ENCODE measurements around the gene OTUD1.

Gene OTUD1

DNA sequence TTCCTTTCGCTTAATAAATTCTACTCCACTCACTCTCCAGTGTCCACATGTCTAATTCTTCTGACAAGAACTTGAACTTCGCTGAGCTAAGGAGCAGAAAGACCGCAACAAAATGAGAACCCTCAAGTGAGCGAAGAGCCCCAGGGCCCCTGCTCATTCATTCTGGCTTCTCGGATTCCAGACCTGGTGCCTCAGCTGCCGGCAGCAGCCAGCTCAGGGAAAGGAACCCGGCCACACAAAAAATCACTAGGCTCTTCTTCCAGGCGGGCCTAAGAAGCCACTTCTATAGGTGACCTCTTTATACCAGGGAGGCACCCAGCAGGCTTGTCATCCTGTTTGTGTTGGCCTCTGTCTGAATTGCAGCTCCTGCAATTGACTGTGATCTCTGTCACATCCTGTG lies 33.3 kb downstream of the OTUD1 start:
- DNase-seq: no peak

DNA sequence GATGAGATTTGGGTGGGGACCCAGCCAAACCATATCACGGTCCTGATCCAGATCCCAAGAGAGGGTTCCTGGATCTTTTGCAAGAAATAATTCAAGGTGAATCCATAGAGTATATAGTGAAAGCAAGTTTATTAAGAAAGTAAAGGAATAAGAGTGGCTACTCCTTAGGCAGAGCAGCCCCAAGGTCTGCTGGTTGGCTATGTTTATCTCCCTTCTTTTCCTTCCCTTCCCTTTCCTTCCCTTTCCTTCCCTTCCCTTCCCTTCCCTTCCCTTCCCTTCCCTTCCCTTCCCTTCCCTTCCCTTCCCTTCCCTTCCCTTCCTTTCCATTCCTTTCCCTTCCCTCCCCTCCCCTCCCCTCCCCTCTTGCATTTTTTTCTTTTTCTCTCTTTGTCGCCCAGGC lies 35.2 kb downstream of the OTUD1 start:
- no peak for DNase-seq

DNA sequence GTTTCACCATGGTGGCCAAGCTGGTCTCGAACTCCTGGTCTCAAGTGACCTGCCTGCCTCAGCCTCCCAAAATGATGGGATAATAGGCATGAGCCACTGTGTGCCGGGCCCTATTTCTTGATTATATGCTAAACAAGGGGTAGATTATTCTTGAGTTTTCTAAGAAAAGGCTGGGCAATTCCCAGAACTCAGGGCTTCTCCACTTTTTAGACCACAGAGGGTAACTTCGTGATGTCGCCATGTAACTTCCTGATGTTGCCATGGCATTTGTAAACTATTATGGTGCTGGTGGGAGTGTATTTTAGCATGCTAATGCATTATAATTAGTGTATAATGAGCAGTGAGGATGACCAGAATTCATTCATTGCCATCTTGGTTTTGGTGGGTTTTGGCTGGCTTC lies 35.8 kb downstream of the OTUD1 start:
- no peak for DNase-seq

DNA sequence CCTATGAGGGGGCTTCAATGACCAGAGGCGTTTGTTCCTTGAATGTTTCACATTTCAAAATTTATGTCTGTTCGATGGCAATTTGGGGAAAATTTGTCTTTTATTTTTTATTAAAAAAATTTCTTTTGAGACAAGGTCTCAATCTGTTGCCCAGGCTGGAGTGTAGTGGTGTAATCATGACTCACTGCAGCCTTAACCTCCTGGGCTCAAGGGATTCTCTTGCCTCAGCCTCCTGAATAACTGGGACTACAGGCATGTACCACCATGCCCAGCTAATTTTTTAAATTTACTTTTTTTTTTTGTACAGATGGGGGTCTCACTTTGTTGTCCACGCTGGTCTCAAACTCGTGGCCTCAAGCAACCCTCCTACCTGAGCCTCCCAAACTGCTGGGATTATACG lies 39.7 kb downstream of the OTUD1 start:
- no peak for DNase-seq

DNA sequence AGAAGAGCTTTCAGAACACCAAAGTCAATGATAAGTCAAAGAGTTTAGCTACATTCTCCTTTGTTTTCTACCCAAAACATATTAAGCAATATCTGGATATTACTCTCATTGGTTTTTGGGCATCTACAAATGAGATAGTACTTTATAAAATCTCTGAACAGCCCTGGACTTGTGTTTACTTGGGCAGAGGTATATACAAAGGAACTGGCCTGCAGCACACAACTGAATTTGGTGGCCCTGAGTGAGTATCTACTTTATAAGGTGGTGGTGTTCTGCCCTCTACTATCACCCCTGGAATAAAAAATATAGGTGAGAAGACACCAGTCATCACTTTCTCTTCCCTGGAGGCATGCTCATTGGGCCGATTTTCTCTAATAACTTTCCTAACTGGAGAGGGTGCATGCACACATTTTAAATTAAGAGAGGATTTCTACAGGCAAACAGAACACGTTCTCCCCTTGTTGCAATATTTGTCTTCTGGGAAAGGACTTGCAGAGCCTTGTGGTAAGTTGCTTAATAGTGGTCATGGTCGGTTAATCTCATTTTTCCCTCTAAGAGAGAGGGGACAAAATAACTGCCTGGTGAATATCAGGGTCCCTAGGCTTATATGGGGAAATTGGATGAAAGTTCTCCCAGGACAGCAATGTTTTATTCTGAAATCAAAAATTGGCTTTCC lies 41.1 kb downstream of the OTUD1 start:
- DNase-seq: no peak

DNA sequence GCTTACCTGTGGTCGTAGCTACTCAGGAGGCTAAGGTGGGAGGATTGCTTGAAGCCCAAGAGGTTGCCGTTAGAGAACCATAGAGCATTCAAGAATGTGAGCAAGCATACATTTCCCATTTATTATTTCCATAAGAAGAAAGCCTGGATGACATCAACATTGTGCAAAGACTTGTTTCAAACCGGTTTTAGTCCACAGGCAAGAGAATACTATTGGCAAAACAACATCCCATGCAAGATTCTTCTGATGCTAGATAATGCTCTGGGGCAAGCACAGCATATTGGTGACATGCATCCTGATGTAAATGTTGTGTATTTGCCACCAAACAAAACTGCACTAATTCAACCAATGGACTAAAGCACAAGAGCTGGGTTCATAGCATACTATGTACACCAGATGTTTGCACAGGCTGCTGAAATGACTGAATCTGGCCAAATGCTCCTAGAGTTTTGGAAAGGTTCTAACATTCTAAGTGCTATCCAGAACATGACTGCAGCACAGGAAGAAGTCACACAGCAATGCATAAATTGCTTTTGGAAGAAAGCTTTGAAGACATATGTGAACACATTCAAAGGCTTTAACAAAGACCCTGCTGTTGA lies 42.6 kb downstream of the OTUD1 start:
- no peak for DNase-seq

DNA sequence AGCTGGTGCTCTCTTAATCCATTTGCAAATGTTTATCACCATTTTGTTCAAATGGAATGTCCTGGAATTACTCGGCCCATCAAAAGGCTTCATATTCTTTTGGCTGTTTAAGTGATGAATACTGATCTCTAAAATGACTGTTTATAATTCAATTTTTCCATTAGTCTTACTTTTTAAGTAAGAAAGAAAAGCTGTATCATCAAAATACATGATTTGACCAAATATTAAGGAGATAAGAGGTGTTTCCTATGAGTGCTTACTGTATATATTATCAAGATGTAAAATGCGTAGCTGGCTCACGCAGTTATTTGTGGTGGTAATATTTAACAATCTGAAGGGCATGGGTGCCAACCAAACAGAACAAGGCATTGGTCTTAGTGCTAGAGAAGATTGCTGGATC lies 51.2 kb downstream of the OTUD1 start:
- DNase-seq: no peak

All from CD4-positive, alpha-beta T cell treated with Interleukin-21 for 1 hour (primary cell).